Transverse colon (tissue), 4 donors: Measurements from ENCODE around the gene LGI4. TPM values are rescaled to one million over a fixed set of nuclear protein-coding genes. Genes with fewer than 3 reads are reported as not detected.

Experiments
- DNase-seq: peaks from one replicate; pipeline ENCODE4 v3.0.0-alpha.2; 2019
- H3K27ac ChIP-seq, 4 donors: fragments of 200-600 bp; sonication (generic); 2 replicates each; pipeline ENCODE4 v1.5.1; 2016 to 2018; ENCODE audit warnings: inconsistent platforms in 4 of 4
- H3K27me3 ChIP-seq: fragments of 200-600 bp; sonication (generic); 2 replicates; pipeline ENCODE4 v1.5.1; 2017; ENCODE audit warnings: inconsistent platforms
- H3K36me3 ChIP-seq, 4 donors: fragments of 200-600 bp; sonication (generic); 2 replicates each; pipeline ENCODE4 v1.5.1; 2017 to 2019; ENCODE audit warnings: inconsistent platforms in 4 of 4
- H3K4me1 ChIP-seq, 4 donors: fragments of 200-600 bp; sonication (generic); 2 replicates each; pipeline ENCODE4 v1.5.1; 2017 to 2020; ENCODE audit warnings: inconsistent platforms in 4 of 4
- H3K4me3 ChIP-seq, 4 donors: fragments of 200-600 bp; sonication (generic); 1 replicate in 1 of 4; 2 replicates in 3 of 4; pipeline versions ENCODE4 v1.5.1 to v1.6.1; 2017 to 2019; ENCODE audit warnings: inconsistent platforms in 4 of 4
- H3K9me3 ChIP-seq, 2 donors: fragments of 200-600 bp; sonication (generic); 2 replicates each; pipeline ENCODE4 v1.5.1; 2017 to 2019; ENCODE audit warnings: inconsistent platforms in 2 of 2
- CTCF ChIP-seq, 5 experiments: fragments of 200-600 bp in 3 of 5; fragments of 450-650 bp in 2 of 5; sonication (generic) in 3 of 5; IDR thresholded peaks; 1 replicate in 2 of 5; 2 replicates in 3 of 5; pipeline ENCODE4 v1.5.1; 2016 to 2017; ENCODE audit warnings: antibody characterized with exemption in 5 of 5, inconsistent platforms in 3 of 5, mild to moderate bottlenecking in 2 of 5, moderate library complexity in 1 of 5
- EP300 ChIP-seq: sonication (generic); formaldehyde crosslinking; IDR thresholded peaks from one replicate; pipeline ENCODE4 v1.6.1; 2017; ENCODE audit warnings: antibody characterized with exemption, low read depth
- POLR2A ChIP-seq: fragments of 450-650 bp; IDR thresholded peaks from one replicate; pipeline ENCODE4 v1.6.1; 2016; ENCODE audit warnings: antibody characterized with exemption, mild to moderate bottlenecking, moderate library complexity
- POLR2AphosphoS5 ChIP-seq, 3 donors: sonication (generic); formaldehyde crosslinking; IDR thresholded peaks; one replicate each; pipeline ENCODE4 v1.6.1; 2016; ENCODE audit warnings: antibody characterized with exemption in 3 of 3
- WGBS, 2 donors: methylation state at CpG; one replicate each; pipeline ENCODE4 v1.1.5; 2018; ENCODE audit warnings: low coverage in 1 of 2; 5-methylcytosine and 5-hydroxymethylcytosine counted together
- in situ Hi-C, 4 donors: fragments of 200-750 bp; cut with MboI; loops; one replicate each; pipeline versions ENCODE4 v1.15.0 to v1.15.1; 2017; ENCODE audit warnings: low sequenced_read_pairs in 3 of 4, low pct_ligation_motif_present in 1 of 4, low pct_unique_long_range_greater_than_20kb in 1 of 4
- intact Hi-C: fragments of 100-400 bp; cut with DNase I; formaldehyde crosslinking; loops from one replicate; pipeline ENCODE4 v1.15.1; 2023; ENCODE audit warnings: low total_unique reads
- total RNA-seq, 4 donors: library from RNA; depleted of rRNA; stranded (reverse); fragments of >200 nt; gene quantifications; one replicate each; pipeline ENCODE4 v1.1.0, GENCODE V29; 2016

Gene LGI4
- total RNA-seq, 4 donors from 2014 or later = 9.8 to 71.8 (median 25.9) TPM

DNA sequence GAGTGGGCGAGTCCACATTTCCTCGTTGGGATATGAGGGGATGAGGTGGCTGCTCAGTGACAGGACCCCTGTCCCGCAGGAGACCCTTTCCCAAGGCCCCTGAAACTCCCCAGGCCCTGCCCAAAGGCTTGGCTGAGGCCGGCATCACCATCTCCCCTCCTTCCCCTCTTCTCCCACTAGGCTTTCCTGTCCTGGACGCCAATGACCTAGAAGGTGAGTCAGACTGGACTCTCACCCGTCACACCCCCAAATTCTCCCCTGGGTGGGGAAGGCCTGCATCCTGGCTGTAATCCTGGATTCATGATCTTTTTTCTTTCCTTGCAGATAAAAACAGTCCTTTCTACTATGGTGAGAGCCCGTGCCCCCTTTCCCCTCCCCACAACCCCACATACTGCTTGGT lies 14.0 kb downstream of the LGI4 start:
- peak overlapping the region; percentile 88 to 95 (median 91) for H3K27ac ChIP-seq
- DNase-seq = peak; percentile 67
- H3K4me1 ChIP-seq = peaks cover 10 to 59% (median 54%) of the 10 kb centered on the region in 4 donors
- no peaks in the 10 kb centered on the region for H3K36me3 ChIP-seq
- no peaks in the 10 kb centered on the region for H3K9me3 ChIP-seq
- H3K4me3 ChIP-seq = peak overlapping the region in 1 of 4 donors; percentile 65
- H3K27me3 ChIP-seq = no peaks in the 10 kb centered on the region
- WGBS, 2 donors = 49% methylated on average over 7 of the region's 7 CpGs; no CpG with 5 or more reads in 1 of the 2 donors
- intact Hi-C loops = no loop called here
- in situ Hi-C loops = no loop called here
- TF ChIP-seq POLR2AphosphoS5 (IDR thresholded peaks at IDR 0.05) (peak in 2 of 3 donors; percentile 41 to 70), POLR2A (peak; percentile 12), CTCF (IDR thresholded peaks at IDR 0.05) (no peak), EP300 (no peak)

DNA sequence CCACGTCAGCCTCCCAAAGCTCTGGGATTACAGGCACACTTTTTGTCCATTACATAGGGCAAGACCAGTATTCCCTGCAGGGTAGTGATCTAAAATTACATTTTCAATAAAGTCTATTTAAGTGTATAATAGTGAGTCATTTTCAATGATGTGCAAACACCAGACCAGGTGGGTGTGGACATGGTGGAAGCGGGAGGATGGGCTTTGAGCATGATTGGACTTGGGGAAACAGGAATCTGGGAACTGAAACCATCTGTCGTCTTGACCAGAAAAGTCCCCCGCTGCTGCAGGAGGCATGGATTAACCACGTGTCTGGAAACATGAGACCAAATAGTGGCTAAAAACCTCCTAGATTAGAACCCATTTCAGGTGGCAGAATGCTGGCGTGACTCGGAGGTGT lies 14.4 kb downstream of the LGI4 start:
- in situ Hi-C loops = no loop called here
- H3K27ac ChIP-seq = peak overlapping the region; percentile 88 to 95 (median 91)
- no peaks in the 10 kb centered on the region for H3K36me3 ChIP-seq
- no peaks in the 10 kb centered on the region for H3K27me3 ChIP-seq
- DNase-seq = no peak
- intact Hi-C loops = no loop called here
- peaks cover 10 to 55% (median 50%) of the 10 kb centered on the region in 4 donors for H3K4me1 ChIP-seq
- no peaks in the 10 kb centered on the region for H3K9me3 ChIP-seq
- TF ChIP-seq POLR2A (no peak), POLR2AphosphoS5 (IDR thresholded peaks at IDR 0.05) (peak in 2 of 3 donors; percentile 19 to 43)
- H3K4me3 ChIP-seq = peak overlapping the region in 1 of 4 donors; percentile 65
- 36% methylated on average over 7 of the region's 7 CpGs; no CpG with 5 or more reads in 1 of the 2 donors for WGBS, 2 donors

- Histone ChIP-seq H3K4me3 (peak overlapping the region in 3 of 4 donors; percentile 38 to 65 (median 51)), H3K27ac (peak overlapping the region; percentile 88 to 95 (median 91)), H3K36me3 (no peaks in the 10 kb centered on the region), H3K27me3 (no peaks in the 10 kb centered on the region), H3K4me1 (peaks cover 5 to 51% (median 48%) of the 10 kb centered on the region in 4 donors), H3K9me3 (no peaks in the 10 kb centered on the region)
- 79 to 92% methylated on average over 3 to 9 of the region's 9 CpGs for WGBS, 2 donors
- intact Hi-C loops = no loop called here
- no peak for DNase-seq
- in situ Hi-C loops = no loop called here
- TF ChIP-seq EP300 = no peak
- TF ChIP-seq CTCF (IDR thresholded peaks at IDR 0.05) = no peak
- TF ChIP-seq POLR2A = no peak
- peak in 1 of 3 donors; percentile 4 for TF ChIP-seq POLR2AphosphoS5 (IDR thresholded peaks at IDR 0.05)
These were observed 15.2 kb downstream of the LGI4 start for GRCh38 chr19:35119578-35120155.

GRCh38 chr19:35119091-35119490 lies 15.8 kb downstream of the LGI4 start:
- 69% methylated on average over 11 of the region's 14 CpGs; no CpG with 5 or more reads in 1 of the 2 donors for WGBS, 2 donors
- intact Hi-C loops = no loop called here
- Histone ChIP-seq H3K4me3 (peak overlapping the region; percentile 10 to 65 (median 44)), H3K27ac (peak overlapping the region; percentile 88 to 95 (median 91)), H3K4me1 (peaks cover 4 to 54% (median 47%) of the 10 kb centered on the region in 4 donors), H3K36me3 (no peaks in the 10 kb centered on the region), H3K27me3 (no peaks in the 10 kb centered on the region), H3K9me3 (no peaks in the 10 kb centered on the region)
- TF ChIP-seq EP300 (no peak), CTCF (IDR thresholded peaks at IDR 0.05) (no peak), POLR2AphosphoS5 (IDR thresholded peaks at IDR 0.05) (peak in 2 of 3 donors; percentile 31 to 38), POLR2A (peak; percentile 33)
- in situ Hi-C loops = no loop called here
- no peak for DNase-seq
